BE2C (cell line): ENCODE results near the gene SLC35A4.

ENCODE experiments used
- DNase-seq: peaks from one replicate; pipeline ENCODE4 v3.0.0-alpha.2; 2020
- H3K27me3 ChIP-seq: fragments of 250-450 bp; sonication (Bioruptor Pico); 2 replicates; pipeline ENCODE4 v1.5.1; 2020; ENCODE audit warnings: mild to moderate bottlenecking
- H3K36me3 ChIP-seq: fragments of 250-450 bp; sonication (Bioruptor Pico); 2 replicates; pipeline ENCODE4 v1.5.1; 2020; ENCODE audit warnings: mild to moderate bottlenecking
- H3K4me1 ChIP-seq: fragments of 250-450 bp; sonication (Bioruptor Pico); 2 replicates; pipeline ENCODE4 v1.5.1; 2020
- H3K4me3 ChIP-seq: 2 replicates; pipeline ENCODE4 v1.5.1; 2011; ENCODE audit warnings: low read depth, low read length
- H3K9me3 ChIP-seq: fragments of 250-450 bp; sonication (Bioruptor Pico); 2 replicates; pipeline ENCODE4 v1.5.1; 2020
- CTCF ChIP-seq: IDR thresholded peaks from 2 replicates; pipeline ENCODE4 v1.5.1; 2012; ENCODE audit warnings: mild to moderate bottlenecking, low read depth, low read length

The SLC35A4 gene

GRCh38 chr5:140568443-140569063, 3.9 kb downstream of the SLC35A4 start:
- no peak overlapping the region for H3K4me3 ChIP-seq
- DNase-seq, result no peak
- H3K27me3 ChIP-seq, result no peaks in the 10 kb centered on the region
- 0 out of 2 replicates have a peak, but pooled peaks cover 2% of the 10 kb centered on the region for H3K4me1 ChIP-seq
- no peaks in the 10 kb centered on the region for H3K9me3 ChIP-seq
- no peak for TF ChIP-seq CTCF
- H3K36me3 ChIP-seq, result peaks cover 17% of the 10 kb centered on the region

- no peak for DNase-seq
- no peak for TF ChIP-seq CTCF
- H3K4me1 ChIP-seq, result no peaks in the 10 kb centered on the region
- no peaks in the 10 kb centered on the region for H3K9me3 ChIP-seq
- H3K27me3 ChIP-seq, result no peaks in the 10 kb centered on the region
- H3K36me3 ChIP-seq, result peaks cover 17% of the 10 kb centered on the region
- H3K4me3 ChIP-seq, result no peak overlapping the region
Measured at GRCh38 chr5:140569197-140569596, 4.6 kb downstream of the SLC35A4 start.

GRCh38 chr5:140570058-140570457, 5.4 kb downstream of the SLC35A4 start:
- H3K27me3 ChIP-seq, result no peaks in the 10 kb centered on the region

GRCh38 chr5:140570488-140570887, 5.9 kb downstream of the SLC35A4 start:
- no peaks in the 10 kb centered on the region for H3K27me3 ChIP-seq
- no peaks in the 10 kb centered on the region for H3K9me3 ChIP-seq
- DNase-seq, result no peak
- H3K4me3 ChIP-seq, result no peak overlapping the region
- H3K36me3 ChIP-seq, result peaks cover 17% of the 10 kb centered on the region
- H3K4me1 ChIP-seq, result no peaks in the 10 kb centered on the region
- no peak for TF ChIP-seq CTCF

More at GRCh38 chr5:140570058-140570457, 5.4 kb downstream of the SLC35A4 start:
- TF ChIP-seq CTCF, result no peak
- no peak overlapping the region for H3K4me3 ChIP-seq
- no peaks in the 10 kb centered on the region for H3K4me1 ChIP-seq
- no peak for DNase-seq
- no peaks in the 10 kb centered on the region for H3K9me3 ChIP-seq
- H3K36me3 ChIP-seq, result peaks cover 17% of the 10 kb centered on the region

- H3K4me3 ChIP-seq, result no peak overlapping the region
- no peaks in the 10 kb centered on the region for H3K9me3 ChIP-seq
- no peak for TF ChIP-seq CTCF
- H3K4me1 ChIP-seq, result no peaks in the 10 kb centered on the region
- DNase-seq, result no peak
- peaks cover 17% of the 10 kb centered on the region for H3K36me3 ChIP-seq
- H3K27me3 ChIP-seq, result no peaks in the 10 kb centered on the region
Measured at GRCh38 chr5:140571105-140571504, 6.5 kb downstream of the SLC35A4 start.

GRCh38 chr5:140573683-140574082, 9.1 kb downstream of the SLC35A4 start:
- DNase-seq, result no peak
- Histone ChIP-seq H3K27me3 (no peaks in the 10 kb centered on the region), H3K4me3 (no peak overlapping the region), H3K4me1 (no peaks in the 10 kb centered on the region), H3K36me3 (no peaks in the 10 kb centered on the region), H3K9me3 (no peaks in the 10 kb centered on the region)
- no peak for TF ChIP-seq CTCF
